ENCODE measurements around the gene ARSI.

The ARSI gene

GRCh38 chr5:150326707-150327106 lies 24.0 kb upstream of the ARSI start:
- no peak for DNase-seq (ENCODE audit: low read depth)

- no peak for DNase-seq (ENCODE audit: low read depth)
Measured at GRCh38 chr5:150325426-150325825, 22.7 kb upstream of the ARSI start.

GRCh38 chr5:150323819-150324218 lies 21.1 kb upstream of the ARSI start:
- no peak for DNase-seq (ENCODE audit: low read depth)

GRCh38 chr5:150323092-150323491 lies 20.4 kb upstream of the ARSI start:
- no peak for DNase-seq (ENCODE audit: low read depth)

GRCh38 chr5:150322202-150322601 lies 19.5 kb upstream of the ARSI start:
- no peak for DNase-seq (ENCODE audit: low read depth)

- DNase-seq (ENCODE audit: low read depth), result no peak
Measured at GRCh38 chr5:150321784-150322183, 19.1 kb upstream of the ARSI start.

GRCh38 chr5:150321211-150321610 lies 18.5 kb upstream of the ARSI start:
- no peak for DNase-seq (ENCODE audit: low read depth)

- DNase-seq (ENCODE audit: low read depth), result no peak
Measured at GRCh38 chr5:150320044-150320613, 17.4 kb upstream of the ARSI start.

- DNase-seq (ENCODE audit: low read depth), result no peak
Measured at GRCh38 chr5:150319484-150319790, 16.7 kb upstream of the ARSI start.

GRCh38 chr5:150318613-150319483 lies 16.1 kb upstream of the ARSI start:
- DNase-seq (ENCODE audit: low read depth), result no peak

- DNase-seq (ENCODE audit: low read depth), result no peak
Measured at GRCh38 chr5:150317048-150318003, 14.6 kb upstream of the ARSI start.

- DNase-seq (ENCODE audit: low read depth), result no peak
Measured at GRCh38 chr5:150316320-150316719, 13.6 kb upstream of the ARSI start.

GRCh38 chr5:150315245-150315644 lies 12.5 kb upstream of the ARSI start:
- no peak for DNase-seq (ENCODE audit: low read depth)

GRCh38 chr5:150313921-150314716 lies 11.4 kb upstream of the ARSI start:
- DNase-seq (ENCODE audit: low read depth), result no peak

GRCh38 chr5:150313501-150313900 lies 10.8 kb upstream of the ARSI start:
- DNase-seq (ENCODE audit: low read depth), result no peak

GRCh38 chr5:150312518-150312917 lies 9.8 kb upstream of the ARSI start:
- no peak for DNase-seq (ENCODE audit: low read depth)

GRCh38 chr5:150311015-150311692 lies 8.4 kb upstream of the ARSI start:
- no peak for DNase-seq (ENCODE audit: low read depth)

- DNase-seq (ENCODE audit: low read depth), result no peak
Measured at GRCh38 chr5:150310246-150310645, 7.5 kb upstream of the ARSI start.

GRCh38 chr5:150309886-150310239 lies 7.2 kb upstream of the ARSI start:
- no peak for DNase-seq (ENCODE audit: low read depth)

GRCh38 chr5:150309101-150309885 lies 6.6 kb upstream of the ARSI start:
- no peak for DNase-seq (ENCODE audit: low read depth)
